MM.1S (cell line): ENCODE data around the gene BCL6.
"Not testable (repeated sequence)": the region's sequence is repeated elsewhere in the genome, so short reads cannot be mapped to it uniquely, and the experiment has no call there.

Source experiments
- DNase-seq: peaks from one replicate; pipeline ENCODE4 v3.0.0-alpha.2; 2015
- H2AFZ ChIP-seq: fragments of 300-600 bp; sonication (generic); 2 replicates; pipeline ENCODE4 v1.6.0; 2016; ENCODE audit warnings: antibody characterized with exemption, low read length
- H3F3A ChIP-seq: fragments of 300-600 bp; sonication (generic); 2 replicates; pipeline ENCODE4 v1.6.1; 2016; ENCODE audit warnings: mild to moderate bottlenecking, antibody characterized with exemption, low read length, moderate library complexity, mixed read lengths; ENCODE audit not compliant: insufficient read depth
- H3K27ac ChIP-seq: fragments of 300-600 bp; sonication (generic); 2 replicates; pipeline ENCODE4 v1.5.1; 2016; ENCODE audit warnings: mild to moderate bottlenecking, low read length
- H3K27me3 ChIP-seq: fragments of 300-600 bp; sonication (generic); replicated peaks from 2 replicates; pipeline ENCODE4 v1.6.0; 2016; ENCODE audit warnings: low read length; ENCODE audit not compliant: insufficient read depth
- H3K36me3 ChIP-seq: fragments of 300-600 bp; sonication (generic); replicated peaks from 2 replicates; pipeline ENCODE4 v1.6.1; 2016; ENCODE audit warnings: mild to moderate bottlenecking, low read length, mixed read lengths; ENCODE audit not compliant: insufficient read depth
- H3K4me1 ChIP-seq: fragments of 300-600 bp; sonication (generic); 2 replicates; pipeline ENCODE4 v1.6.1; 2016; ENCODE audit warnings: low read length, mixed read lengths
- H3K4me2 ChIP-seq: fragments of 300-600 bp; sonication (generic); 2 replicates; pipeline ENCODE4 v1.6.0; 2016; ENCODE audit warnings: low read depth, low read length
- H3K4me3 ChIP-seq: fragments of 300-600 bp; sonication (generic); 2 replicates; pipeline ENCODE4 v1.5.1; 2016; ENCODE audit warnings: low read length, mixed read lengths
- H3K79me2 ChIP-seq: fragments of 300-600 bp; sonication (generic); 2 replicates; pipeline ENCODE4 v1.6.1; 2016; ENCODE audit warnings: mixed run types, low read length, mixed read lengths
- H3K9ac ChIP-seq: fragments of 300-600 bp; sonication (generic); 2 replicates; pipeline ENCODE4 v1.6.1; 2016; ENCODE audit warnings: low read length, mixed read lengths
- H3K9me2 ChIP-seq: fragments of 300-600 bp; sonication (generic); replicated peaks from 2 replicates; pipeline ENCODE4 v1.6.1; 2016; ENCODE audit warnings: mild to moderate bottlenecking, low read length, mixed read lengths; ENCODE audit not compliant: insufficient read depth
- H3K9me3 ChIP-seq: fragments of 300-600 bp; sonication (generic); replicated peaks from 2 replicates; pipeline ENCODE4 v1.6.1; 2016; ENCODE audit warnings: mild to moderate bottlenecking, low read length, mixed read lengths; ENCODE audit not compliant: insufficient read depth
- H4K20me1 ChIP-seq: fragments of 300-600 bp; sonication (generic); 2 replicates; pipeline ENCODE4 v1.6.1; 2016; ENCODE audit warnings: mild to moderate bottlenecking, low read length, moderate library complexity, mixed read lengths; ENCODE audit not compliant: insufficient read depth
- CTCF ChIP-seq: fragments of 300-600 bp; sonication (generic); IDR thresholded peaks from 2 replicates; pipeline ENCODE4 v1.5.1; 2016; ENCODE audit warnings: antibody characterized with exemption, low read length, mixed read lengths
- EZH2 ChIP-seq: fragments of 300-600 bp; sonication (generic); optimal IDR thresholded peaks from 2 replicates; pipeline ENCODE3; 2017; ENCODE audit warnings: low read depth, mild to moderate bottlenecking, antibody characterized with exemption, low read length, mixed read lengths
- EZH2phosphoT487 ChIP-seq: fragments of 300-600 bp; sonication (generic); IDR thresholded peaks from 2 replicates; pipeline ENCODE4 v1.6.1; 2018; ENCODE audit warnings: antibody characterized with exemption, low read length

Gene BCL6

GRCh38 chr3:187684880-187685279, 60.4 kb downstream of the BCL6 start:
- no peaks in the 10 kb centered on the region for H3F3A ChIP-seq
- DNase-seq: no peak
- no peaks in the 10 kb centered on the region for H3K9me3 ChIP-seq
- H3K4me1 ChIP-seq: no peaks in the 10 kb centered on the region
- no peaks in the 10 kb centered on the region for H3K9me2 ChIP-seq
- H3K27ac ChIP-seq: no peak overlapping the region
- no peak overlapping the region for H3K9ac ChIP-seq
- H3K4me3 ChIP-seq: no peak overlapping the region
- H3K27me3 ChIP-seq: no peaks in the 10 kb centered on the region
- no peaks in the 10 kb centered on the region for H3K36me3 ChIP-seq
- no peaks in the 10 kb centered on the region for H4K20me1 ChIP-seq
- no peak overlapping the region for H2AFZ ChIP-seq
- TF ChIP-seq CTCF (no peak), EZH2 (no peak), EZH2phosphoT487 (no peak)
- H3K4me2 ChIP-seq: no peak overlapping the region
- H3K79me2 ChIP-seq: no peaks in the 10 kb centered on the region

GRCh38 chr3:187684444-187684843, 60.8 kb downstream of the BCL6 start:
- no peaks in the 10 kb centered on the region for H3K9me2 ChIP-seq
- TF ChIP-seq CTCF (no peak), EZH2 (no peak), EZH2phosphoT487 (no peak)
- H4K20me1 ChIP-seq: no peaks in the 10 kb centered on the region
- H3K4me2 ChIP-seq: no peak overlapping the region
- H2AFZ ChIP-seq: no peak overlapping the region
- H3K27me3 ChIP-seq: no peaks in the 10 kb centered on the region
- H3K36me3 ChIP-seq: no peaks in the 10 kb centered on the region
- no peak overlapping the region for H3K27ac ChIP-seq
- no peaks in the 10 kb centered on the region for H3K79me2 ChIP-seq
- no peaks in the 10 kb centered on the region for H3K9me3 ChIP-seq
- no peaks in the 10 kb centered on the region for H3F3A ChIP-seq
- H3K9ac ChIP-seq: no peak overlapping the region
- no peaks in the 10 kb centered on the region; the same call in 1 of the 2 replicates for H3K4me1 ChIP-seq
- DNase-seq: no peak
- no peak overlapping the region for H3K4me3 ChIP-seq

- not testable (repeated sequence) for H3K4me2 ChIP-seq, H4K20me1 ChIP-seq
Observed at GRCh38 chr3:187681756-187682155, 63.5 kb downstream of the BCL6 start.

GRCh38 chr3:187679638-187680396, 65.5 kb downstream of the BCL6 start:
- H3K4me2 ChIP-seq: no peak overlapping the region
- no peak overlapping the region for H3K27ac ChIP-seq
- H4K20me1 ChIP-seq: no peaks in the 10 kb centered on the region
- H3K9me3 ChIP-seq: no peaks in the 10 kb centered on the region
- TF ChIP-seq CTCF (peak; percentile 99), EZH2phosphoT487 (no peak), EZH2 (no peak)
- H3F3A ChIP-seq: no peaks in the 10 kb centered on the region
- no peak overlapping the region for H3K9ac ChIP-seq
- H3K4me3 ChIP-seq: no peak overlapping the region
- no peaks in the 10 kb centered on the region for H3K79me2 ChIP-seq
- H3K36me3 ChIP-seq: no peaks in the 10 kb centered on the region
- peak; percentile 81 for DNase-seq
- H3K4me1 ChIP-seq: no peaks in the 10 kb centered on the region; the same call in 1 of the 2 replicates
- no peak overlapping the region for H2AFZ ChIP-seq
- no peaks in the 10 kb centered on the region for H3K9me2 ChIP-seq
- H3K27me3 ChIP-seq: no peaks in the 10 kb centered on the region

More at GRCh38 chr3:187681756-187682155, 63.5 kb downstream of the BCL6 start:
- H3K9ac ChIP-seq, H3K9me2 ChIP-seq, H3K36me3 ChIP-seq, H3K79me2 ChIP-seq, H3F3A ChIP-seq, H2AFZ ChIP-seq, H3K27ac ChIP-seq, H3K9me3 ChIP-seq, DNase-seq, H3K27me3 ChIP-seq, H3K4me3 ChIP-seq, H3K4me1 ChIP-seq: not testable (repeated sequence)
